Measurements from ENCODE around the gene COPZ2.
"Not testable (repeated sequence)": the region's sequence is repeated elsewhere in the genome, so short reads cannot be mapped to it uniquely, and the experiment has no call there.

COPZ2 gene, protein sequence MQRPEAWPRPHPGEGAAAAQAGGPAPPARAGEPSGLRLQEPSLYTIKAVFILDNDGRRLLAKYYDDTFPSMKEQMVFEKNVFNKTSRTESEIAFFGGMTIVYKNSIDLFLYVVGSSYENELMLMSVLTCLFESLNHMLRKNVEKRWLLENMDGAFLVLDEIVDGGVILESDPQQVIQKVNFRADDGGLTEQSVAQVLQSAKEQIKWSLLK

GRCh38 chr17:48037036-48037837, at the start of gene COPZ2:
Gene COPZ2, minus strand, starts transcription at chr17:48037797. Its CDS starts 20 bp downstream, at chr17:48037777.
- DNase-seq (ENCODE audit: low read depth in 2 of 3, low spot score in 1 of 3): peak in 2 of 3 donors; percentile 51 to 53

DNA sequence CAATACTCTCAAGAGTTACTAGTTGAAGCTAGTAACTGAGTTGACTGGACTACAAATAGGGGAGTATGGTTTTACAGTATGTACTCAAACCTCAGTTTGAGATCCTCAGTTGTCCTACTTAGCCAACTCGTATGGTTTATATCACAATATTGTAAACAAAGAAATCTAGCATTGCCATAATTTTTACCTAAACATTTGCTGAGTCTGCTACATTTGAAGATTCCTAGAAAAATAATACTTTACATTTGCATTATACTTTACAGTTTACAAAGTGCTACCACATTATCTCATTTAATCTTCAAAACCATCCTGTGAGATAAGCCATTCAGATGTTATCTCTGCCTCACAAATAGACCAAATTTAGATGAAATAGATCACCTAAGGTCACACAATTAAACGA, 47.3 kb upstream of the COPZ2 start:
- DNase-seq (ENCODE audit: low read depth in 2 of 3, low spot score in 1 of 3): no peak

GRCh38 chr17:48081858-48082257, 44.3 kb upstream of the COPZ2 start:
- no peak for DNase-seq (ENCODE audit: low read depth in 2 of 3, low spot score in 1 of 3)

DNA sequence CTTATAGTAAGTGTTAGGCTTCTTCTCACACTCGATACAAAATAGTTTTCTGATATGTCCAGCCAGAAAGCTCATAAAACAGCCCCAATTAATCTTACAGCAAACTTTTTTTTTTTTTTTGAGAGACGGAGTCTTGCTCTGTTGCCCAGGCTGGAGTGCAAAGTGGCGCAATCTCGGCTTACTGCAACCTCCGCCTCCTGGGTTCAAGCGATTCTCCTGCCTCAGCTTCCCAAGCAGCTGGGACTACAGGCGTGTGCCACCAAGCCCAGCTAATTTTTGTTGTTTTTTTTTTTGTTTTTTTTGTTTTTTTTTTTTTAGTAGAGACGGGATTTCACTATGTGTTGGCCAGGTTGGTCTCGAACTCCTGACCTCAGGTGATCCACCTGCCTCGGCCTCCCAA, 39.6 kb upstream of the COPZ2 start:
- DNase-seq (ENCODE audit: low read depth in 2 of 3, low spot score in 1 of 3): not testable (repeated sequence)

DNA sequence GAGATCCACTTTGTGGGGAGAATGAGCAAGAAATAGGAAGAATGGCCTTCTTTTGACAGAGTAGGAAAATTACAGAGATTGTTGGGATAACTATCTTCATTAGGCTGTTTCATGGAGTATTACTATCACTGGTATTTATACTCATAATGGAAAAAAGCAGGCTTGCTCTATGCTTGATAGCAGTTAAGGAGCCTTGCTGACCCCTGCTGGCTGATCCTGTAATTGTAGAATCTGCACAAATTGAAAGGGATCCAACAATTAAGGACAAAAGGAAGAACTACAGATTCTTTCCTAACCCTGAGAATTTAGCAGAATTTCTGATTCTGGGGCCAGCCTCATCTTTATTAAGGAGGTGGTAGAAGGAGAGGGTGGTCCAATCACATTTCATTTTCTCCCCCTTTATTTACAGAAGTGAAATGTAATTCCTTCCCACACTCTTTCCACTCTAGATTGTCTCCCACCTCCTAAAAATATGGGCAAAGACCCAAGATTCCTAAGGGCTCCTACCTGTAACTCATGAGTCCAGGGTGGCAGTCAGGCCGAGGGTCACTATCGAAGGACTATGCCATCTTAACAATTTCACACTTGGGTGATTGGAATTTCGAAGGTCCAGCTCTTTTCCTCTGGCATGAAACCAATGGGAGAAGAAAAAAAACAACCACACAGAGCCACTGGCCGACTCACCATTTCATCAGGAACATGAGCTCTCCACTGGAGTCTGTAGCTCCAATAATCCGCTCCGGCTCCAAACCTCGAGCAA, 36.9 kb upstream of the COPZ2 start:
- peak; percentile 41 to 78 (median 64) for DNase-seq (ENCODE audit: low read depth in 2 of 3, low spot score in 1 of 3)

DNA sequence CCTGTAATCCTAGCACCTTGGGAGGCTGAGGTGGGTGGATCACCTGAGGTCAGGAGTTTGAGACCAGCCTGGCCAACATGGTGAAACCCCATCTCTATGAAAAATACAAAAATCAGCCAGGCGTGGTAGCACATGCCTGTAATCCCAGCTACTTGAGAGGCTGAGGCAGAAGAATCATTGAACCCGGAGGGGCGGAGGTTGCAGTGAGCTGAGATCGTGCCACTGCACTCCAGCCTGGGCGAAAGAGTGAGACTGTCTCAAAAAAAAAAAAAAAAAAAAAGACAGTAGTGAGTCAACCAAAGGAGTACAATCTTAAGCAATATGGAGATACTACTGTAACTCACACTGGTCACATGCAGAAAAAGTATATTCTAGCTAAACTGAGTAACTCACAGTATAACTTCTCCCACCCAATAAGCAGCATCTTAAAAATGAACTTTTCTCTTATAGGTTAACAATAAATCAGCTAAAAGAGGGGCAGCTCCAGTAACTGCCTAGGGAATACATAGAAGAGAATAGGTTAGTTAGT, 36.0 kb upstream of the COPZ2 start:
- not testable (repeated sequence) for DNase-seq (ENCODE audit: low read depth in 2 of 3, low spot score in 1 of 3)

- DNase-seq (ENCODE audit: low read depth in 2 of 3, low spot score in 1 of 3): not testable (repeated sequence)
Observed at GRCh38 chr17:48072811-48073210, 35.2 kb upstream of the COPZ2 start.

DNA sequence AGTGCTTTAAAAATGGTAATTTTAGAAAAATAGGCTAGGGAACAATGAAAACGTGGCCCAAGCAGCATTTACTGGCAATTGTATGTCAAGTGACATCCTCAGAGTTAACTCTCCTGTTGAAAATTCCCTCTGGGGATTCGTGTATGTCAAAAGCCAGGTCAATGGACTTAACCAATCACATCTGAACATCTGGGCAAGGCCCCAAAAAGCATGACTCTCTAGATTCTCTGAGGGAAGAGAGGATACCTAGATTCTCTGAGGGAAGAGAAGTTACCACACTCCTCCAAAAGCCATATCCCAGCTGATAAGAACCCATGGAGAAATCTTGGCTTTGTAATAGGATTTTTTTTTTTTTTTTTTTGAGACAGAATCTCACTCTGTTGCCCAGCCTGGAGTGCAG, 34.1 kb upstream of the COPZ2 start:
- DNase-seq (ENCODE audit: low read depth in 2 of 3, low spot score in 1 of 3): no peak

- no peak for DNase-seq (ENCODE audit: low read depth in 2 of 3, low spot score in 1 of 3)
Observed at GRCh38 chr17:48070195-48070594, 32.6 kb upstream of the COPZ2 start.

DNA sequence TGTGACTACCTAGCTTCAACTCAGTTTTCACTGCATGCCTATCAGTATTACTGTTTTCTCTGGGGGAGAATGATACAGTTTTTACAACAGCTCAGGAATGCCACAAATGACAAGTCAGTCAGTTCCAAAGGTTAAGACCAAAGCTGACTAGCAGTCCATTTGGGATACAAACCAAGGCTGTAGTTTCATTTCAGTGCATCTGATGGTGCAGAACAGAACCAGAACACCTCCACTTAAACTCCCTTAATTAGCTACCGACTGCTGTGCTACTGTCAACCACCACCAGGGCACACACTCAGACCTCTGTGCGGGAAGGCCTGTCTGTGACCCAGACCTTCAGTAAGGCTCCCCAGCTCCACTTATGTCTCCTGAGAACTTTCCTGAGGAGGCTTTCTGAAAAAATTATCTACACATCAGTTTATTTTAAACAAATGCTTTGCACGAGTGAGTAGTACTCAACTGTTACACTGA, 30.9 kb upstream of the COPZ2 start:
- no peak for DNase-seq (ENCODE audit: low read depth in 2 of 3, low spot score in 1 of 3)

GRCh38 chr17:48067808-48068207, 30.2 kb upstream of the COPZ2 start:
- DNase-seq (ENCODE audit: low read depth in 2 of 3, low spot score in 1 of 3): not testable (repeated sequence)

GRCh38 chr17:48067245-48067644, 29.6 kb upstream of the COPZ2 start:
- no peak for DNase-seq (ENCODE audit: low read depth in 2 of 3, low spot score in 1 of 3)

DNA sequence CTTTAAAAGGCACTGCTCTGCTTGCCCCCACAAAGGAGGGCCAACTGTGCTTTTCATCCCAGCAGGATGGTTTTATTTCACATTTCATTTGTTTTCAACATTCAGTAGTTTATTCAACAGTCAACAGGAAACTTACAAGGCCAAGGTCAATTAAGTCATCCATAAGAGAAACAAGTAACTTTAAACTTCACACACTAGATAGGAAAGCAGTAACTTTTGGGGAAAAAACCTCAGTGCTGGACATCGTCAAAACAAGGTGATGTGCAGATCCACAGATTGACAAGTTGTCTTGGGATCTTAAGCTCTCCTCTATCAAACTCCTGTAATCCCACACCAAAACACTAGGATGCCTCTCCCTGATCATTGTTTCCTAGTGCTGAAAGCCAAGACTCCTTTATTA, 29.1 kb upstream of the COPZ2 start:
- no peak for DNase-seq (ENCODE audit: low read depth in 2 of 3, low spot score in 1 of 3)

- DNase-seq (ENCODE audit: low read depth in 2 of 3, low spot score in 1 of 3): no peak
Observed at GRCh38 chr17:48066192-48066591, 28.6 kb upstream of the COPZ2 start.

- no peak for DNase-seq (ENCODE audit: low read depth in 2 of 3, low spot score in 1 of 3)
Observed at GRCh38 chr17:48064638-48065037, 27.0 kb upstream of the COPZ2 start.

DNA sequence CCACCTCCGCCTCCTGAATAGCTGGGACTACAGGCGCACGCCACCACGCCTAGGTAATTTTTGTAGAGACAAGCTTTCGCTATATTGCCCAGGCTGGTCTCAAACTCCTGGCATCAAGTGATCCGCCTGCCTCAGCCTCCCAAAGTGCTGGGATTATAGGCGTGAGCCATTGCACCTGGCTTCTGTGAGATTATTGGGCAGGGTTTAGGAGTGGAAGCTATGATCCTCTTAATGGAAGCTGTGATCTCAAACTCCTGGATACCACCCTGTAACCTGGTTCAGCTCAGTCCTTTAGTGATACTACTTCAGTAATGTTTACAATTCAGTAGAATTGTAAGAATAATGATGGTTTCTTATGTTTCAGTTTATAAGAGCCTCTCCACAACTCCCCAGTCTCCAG, 24.7 kb upstream of the COPZ2 start:
- no peak for DNase-seq (ENCODE audit: low read depth in 2 of 3, low spot score in 1 of 3)

- no peak for DNase-seq (ENCODE audit: low read depth in 2 of 3, low spot score in 1 of 3)
Observed at GRCh38 chr17:48060249-48060648, 22.7 kb upstream of the COPZ2 start.

GRCh38 chr17:48059125-48059668, 21.6 kb upstream of the COPZ2 start:
- DNase-seq (ENCODE audit: low read depth in 2 of 3, low spot score in 1 of 3): no peak

DNA sequence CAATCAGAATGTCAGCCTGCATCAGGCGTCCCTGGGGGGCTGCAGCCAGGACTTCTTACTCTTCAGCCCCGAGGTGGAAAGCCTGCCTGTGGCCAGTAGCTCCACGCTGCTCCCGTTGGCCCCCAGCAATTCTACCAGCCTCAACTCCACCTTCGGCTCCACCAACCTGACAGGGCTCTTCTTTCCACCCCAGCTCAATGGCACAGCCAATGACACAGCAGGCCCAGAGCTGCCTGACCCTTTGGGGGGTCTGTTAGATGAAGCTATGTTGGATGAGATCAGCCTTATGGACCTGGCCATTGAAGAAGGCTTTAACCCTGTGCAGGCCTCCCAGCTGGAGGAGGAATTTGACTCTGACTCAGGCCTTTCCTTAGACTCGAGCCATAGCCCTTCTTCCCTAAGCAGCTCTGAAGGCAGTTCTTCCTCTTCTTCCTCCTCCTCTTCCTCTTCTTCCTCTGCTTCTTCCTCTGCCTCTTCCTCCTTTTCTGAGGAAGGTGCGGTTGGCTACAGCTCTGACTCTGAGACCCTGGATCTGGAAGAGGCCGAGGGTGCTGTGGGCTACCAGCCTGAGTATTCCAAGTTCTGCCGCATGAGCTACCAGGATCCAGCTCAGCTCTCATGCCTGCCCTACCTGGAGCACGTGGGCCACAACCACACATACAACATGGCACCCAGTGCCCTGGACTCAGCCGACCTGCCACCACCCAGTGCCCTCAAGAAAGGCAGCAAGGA, 21.0 kb upstream of the COPZ2 start:
- no peak for DNase-seq (ENCODE audit: low read depth in 2 of 3, low spot score in 1 of 3)

GRCh38 chr17:48057626-48058025, 20.0 kb upstream of the COPZ2 start:
- no peak for DNase-seq (ENCODE audit: low read depth in 2 of 3, low spot score in 1 of 3)

DNA sequence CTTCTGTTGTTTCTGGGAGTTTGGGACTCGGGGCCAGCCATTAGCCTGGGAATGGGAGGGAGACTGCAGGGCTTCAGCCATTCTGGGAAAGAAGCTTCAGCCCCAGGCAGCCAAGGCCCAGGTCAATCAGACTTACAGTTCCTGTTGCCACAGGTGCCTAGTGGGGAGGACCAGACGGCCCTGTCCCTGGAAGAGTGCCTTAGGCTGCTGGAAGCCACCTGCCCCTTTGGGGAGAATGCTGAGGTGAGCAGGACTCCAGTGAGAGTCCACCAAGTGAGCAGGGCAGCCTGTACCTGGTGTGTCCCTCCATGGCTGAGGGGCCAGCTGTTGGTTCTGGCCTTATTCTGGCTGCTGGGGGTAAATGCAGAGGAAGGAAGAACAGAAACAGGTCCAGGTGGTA, 19.3 kb upstream of the COPZ2 start:
- no peak for DNase-seq (ENCODE audit: low read depth in 2 of 3, low spot score in 1 of 3)
